HL-60 (cell line): ENCODE data around the gene PRG2.

Source experiments
- GABPA ChIP-seq: IDR thresholded peaks from 2 replicates; pipeline ENCODE4 v1.6.1; 2012; ENCODE audit warnings: low read depth
- POLR2AphosphoS5 ChIP-seq: IDR thresholded peaks from 2 replicates; pipeline ENCODE4 v1.6.1; 2012; ENCODE audit warnings: low read depth
- SPI1 ChIP-seq: IDR thresholded peaks from 2 replicates; pipeline ENCODE4 v1.6.1; 2012; ENCODE audit warnings: low read depth, mild to moderate bottlenecking, borderline replicate concordance
- TF ChIP-seq, protein P1 (sequence below): IDR thresholded peaks from one replicate; pipeline ENCODE4 v1.5.1; 2011; ENCODE audit warnings: low read length, control low read depth, inconsistent platforms; ENCODE audit not compliant: insufficient read depth
- TF ChIP-seq, protein P2 (sequence below): IDR thresholded peaks from 2 replicates; pipeline ENCODE4 v1.6.1; 2012; ENCODE audit warnings: low read depth; ENCODE audit not compliant: insufficient replicate concordance

GRCh38 chr11:57353852-57354251 lies 36.6 kb downstream of the PRG2 start:
- TF ChIP-seq, protein P1, sequence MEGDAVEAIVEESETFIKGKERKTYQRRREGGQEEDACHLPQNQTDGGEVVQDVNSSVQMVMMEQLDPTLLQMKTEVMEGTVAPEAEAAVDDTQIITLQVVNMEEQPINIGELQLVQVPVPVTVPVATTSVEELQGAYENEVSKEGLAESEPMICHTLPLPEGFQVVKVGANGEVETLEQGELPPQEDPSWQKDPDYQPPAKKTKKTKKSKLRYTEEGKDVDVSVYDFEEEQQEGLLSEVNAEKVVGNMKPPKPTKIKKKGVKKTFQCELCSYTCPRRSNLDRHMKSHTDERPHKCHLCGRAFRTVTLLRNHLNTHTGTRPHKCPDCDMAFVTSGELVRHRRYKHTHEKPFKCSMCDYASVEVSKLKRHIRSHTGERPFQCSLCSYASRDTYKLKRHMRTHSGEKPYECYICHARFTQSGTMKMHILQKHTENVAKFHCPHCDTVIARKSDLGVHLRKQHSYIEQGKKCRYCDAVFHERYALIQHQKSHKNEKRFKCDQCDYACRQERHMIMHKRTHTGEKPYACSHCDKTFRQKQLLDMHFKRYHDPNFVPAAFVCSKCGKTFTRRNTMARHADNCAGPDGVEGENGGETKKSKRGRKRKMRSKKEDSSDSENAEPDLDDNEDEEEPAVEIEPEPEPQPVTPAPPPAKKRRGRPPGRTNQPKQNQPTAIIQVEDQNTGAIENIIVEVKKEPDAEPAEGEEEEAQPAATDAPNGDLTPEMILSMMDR, result no peak
- TF ChIP-seq, protein P2, sequence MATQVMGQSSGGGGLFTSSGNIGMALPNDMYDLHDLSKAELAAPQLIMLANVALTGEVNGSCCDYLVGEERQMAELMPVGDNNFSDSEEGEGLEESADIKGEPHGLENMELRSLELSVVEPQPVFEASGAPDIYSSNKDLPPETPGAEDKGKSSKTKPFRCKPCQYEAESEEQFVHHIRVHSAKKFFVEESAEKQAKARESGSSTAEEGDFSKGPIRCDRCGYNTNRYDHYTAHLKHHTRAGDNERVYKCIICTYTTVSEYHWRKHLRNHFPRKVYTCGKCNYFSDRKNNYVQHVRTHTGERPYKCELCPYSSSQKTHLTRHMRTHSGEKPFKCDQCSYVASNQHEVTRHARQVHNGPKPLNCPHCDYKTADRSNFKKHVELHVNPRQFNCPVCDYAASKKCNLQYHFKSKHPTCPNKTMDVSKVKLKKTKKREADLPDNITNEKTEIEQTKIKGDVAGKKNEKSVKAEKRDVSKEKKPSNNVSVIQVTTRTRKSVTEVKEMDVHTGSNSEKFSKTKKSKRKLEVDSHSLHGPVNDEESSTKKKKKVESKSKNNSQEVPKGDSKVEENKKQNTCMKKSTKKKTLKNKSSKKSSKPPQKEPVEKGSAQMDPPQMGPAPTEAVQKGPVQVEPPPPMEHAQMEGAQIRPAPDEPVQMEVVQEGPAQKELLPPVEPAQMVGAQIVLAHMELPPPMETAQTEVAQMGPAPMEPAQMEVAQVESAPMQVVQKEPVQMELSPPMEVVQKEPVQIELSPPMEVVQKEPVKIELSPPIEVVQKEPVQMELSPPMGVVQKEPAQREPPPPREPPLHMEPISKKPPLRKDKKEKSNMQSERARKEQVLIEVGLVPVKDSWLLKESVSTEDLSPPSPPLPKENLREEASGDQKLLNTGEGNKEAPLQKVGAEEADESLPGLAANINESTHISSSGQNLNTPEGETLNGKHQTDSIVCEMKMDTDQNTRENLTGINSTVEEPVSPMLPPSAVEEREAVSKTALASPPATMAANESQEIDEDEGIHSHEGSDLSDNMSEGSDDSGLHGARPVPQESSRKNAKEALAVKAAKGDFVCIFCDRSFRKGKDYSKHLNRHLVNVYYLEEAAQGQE, result no peak
- TF ChIP-seq POLR2AphosphoS5 (no peak), GABPA (no peak), SPI1 (peak; percentile 28; the same call in 1 of the 2 replicates)
